Astrocyte (in vitro differentiated cells and primary cell): Measurements from ENCODE around the gene NR5A1. TPM values are rescaled to one million over a fixed set of nuclear protein-coding genes. Genes with fewer than 3 reads are reported as not detected.

Experiments
- DNase-seq: peaks from one replicate; pipeline ENCODE4 v3.0.0-alpha.2; 2010; ENCODE audit warnings: low read depth
- FAIRE-seq: peaks from 2 replicates; lab custom pipeline; 2011; peaks lifted over from hg19 to GRCh38; lab: Jason Lieb, UNC
- H2AFZ ChIP-seq: 2 replicates; pipeline ENCODE4 v1.6.0; 2012; ENCODE audit warnings: low read depth, low read length, inconsistent platforms
- H3K27ac ChIP-seq: 2 replicates; pipeline ENCODE4 v1.5.1; 2011; ENCODE audit warnings: low read depth, low read length, inconsistent platforms
- H3K27me3 ChIP-seq: 2 replicates; pipeline ENCODE4 v1.6.0; 2011; ENCODE audit warnings: low read length, inconsistent platforms; ENCODE audit not compliant: insufficient read depth
- H3K36me3 ChIP-seq: 2 replicates; pipeline ENCODE4 v1.5.1; 2011; ENCODE audit warnings: low read length, inconsistent platforms; ENCODE audit not compliant: insufficient read depth
- H3K4me1 ChIP-seq: 2 replicates; pipeline ENCODE4 v1.5.1; 2011; ENCODE audit warnings: low read length, inconsistent platforms; ENCODE audit not compliant: insufficient read depth
- H3K4me2 ChIP-seq: 2 replicates; pipeline ENCODE4 v1.6.0; 2012; ENCODE audit warnings: low read length, inconsistent platforms
- H3K4me3 ChIP-seq: 2 replicates; pipeline ENCODE4 v1.5.1; 2011; ENCODE audit warnings: low read depth, mild to moderate bottlenecking, low read length, inconsistent platforms; ENCODE audit not compliant: insufficient read depth
- H3K79me2 ChIP-seq: 2 replicates; pipeline ENCODE4 v1.6.0; 2012; ENCODE audit warnings: mild to moderate bottlenecking, low read length, inconsistent platforms; ENCODE audit not compliant: insufficient read depth
- H3K9ac ChIP-seq: 2 replicates; pipeline ENCODE4 v1.6.0; 2012; ENCODE audit warnings: mild to moderate bottlenecking, low read length, inconsistent platforms
- H3K9me3 ChIP-seq: 2 replicates; pipeline ENCODE4 v1.5.1; 2012; ENCODE audit warnings: low read depth, mild to moderate bottlenecking, low read length, inconsistent platforms; ENCODE audit not compliant: insufficient read depth
- H4K20me1 ChIP-seq: 2 replicates; pipeline ENCODE4 v1.6.0; 2012; ENCODE audit warnings: low read length, inconsistent platforms; ENCODE audit not compliant: insufficient read depth
- H3K27ac Mint-ChIP-seq: one replicate; pipeline ENCODE4 v1.8.0; 2021; ENCODE audit warnings: mild to moderate bottlenecking, mixed read lengths; ENCODE audit not compliant: unreplicated experiment
- H3K27me3 Mint-ChIP-seq: one replicate; pipeline ENCODE4 v1.8.0; 2021; ENCODE audit warnings: low read depth, mixed read lengths; ENCODE audit not compliant: unreplicated experiment
- H3K36me3 Mint-ChIP-seq: one replicate; pipeline ENCODE4 v1.8.0; 2021; ENCODE audit warnings: low read depth, mixed read lengths; ENCODE audit not compliant: unreplicated experiment
- H3K4me1 Mint-ChIP-seq: one replicate; pipeline ENCODE4 v1.8.0; 2021; ENCODE audit warnings: low read depth, mixed read lengths; ENCODE audit not compliant: unreplicated experiment
- H3K4me3 Mint-ChIP-seq: one replicate; pipeline ENCODE4 v1.8.0; 2021; ENCODE audit warnings: mild to moderate bottlenecking, moderate library complexity, mixed read lengths; ENCODE audit not compliant: unreplicated experiment
- H3K9me3 Mint-ChIP-seq: one replicate; pipeline ENCODE4 v1.8.0; 2021; ENCODE audit warnings: mild to moderate bottlenecking, mixed read lengths; ENCODE audit not compliant: unreplicated experiment
- CTCF ChIP-seq: IDR thresholded peaks from 2 replicates; pipeline ENCODE4 v1.5.1; 2011; ENCODE audit warnings: low read depth, mild to moderate bottlenecking, inconsistent platforms, low read length, moderate library complexity; ENCODE audit not compliant: insufficient read depth
- EZH2 ChIP-seq: IDR thresholded peaks from 2 replicates; pipeline ENCODE4 v1.6.1; 2012; ENCODE audit warnings: mild to moderate bottlenecking, low read length, inconsistent platforms; ENCODE audit not compliant: insufficient read depth
- total RNA-seq: library from RNA; stranded (reverse); gene quantifications from 2 replicates; pipeline ENCODE4 v1.2.1, GENCODE V29; 2021

The NR5A1 gene
- total RNA-seq, 1 donor from 2014 or later, result not detected

DNA sequence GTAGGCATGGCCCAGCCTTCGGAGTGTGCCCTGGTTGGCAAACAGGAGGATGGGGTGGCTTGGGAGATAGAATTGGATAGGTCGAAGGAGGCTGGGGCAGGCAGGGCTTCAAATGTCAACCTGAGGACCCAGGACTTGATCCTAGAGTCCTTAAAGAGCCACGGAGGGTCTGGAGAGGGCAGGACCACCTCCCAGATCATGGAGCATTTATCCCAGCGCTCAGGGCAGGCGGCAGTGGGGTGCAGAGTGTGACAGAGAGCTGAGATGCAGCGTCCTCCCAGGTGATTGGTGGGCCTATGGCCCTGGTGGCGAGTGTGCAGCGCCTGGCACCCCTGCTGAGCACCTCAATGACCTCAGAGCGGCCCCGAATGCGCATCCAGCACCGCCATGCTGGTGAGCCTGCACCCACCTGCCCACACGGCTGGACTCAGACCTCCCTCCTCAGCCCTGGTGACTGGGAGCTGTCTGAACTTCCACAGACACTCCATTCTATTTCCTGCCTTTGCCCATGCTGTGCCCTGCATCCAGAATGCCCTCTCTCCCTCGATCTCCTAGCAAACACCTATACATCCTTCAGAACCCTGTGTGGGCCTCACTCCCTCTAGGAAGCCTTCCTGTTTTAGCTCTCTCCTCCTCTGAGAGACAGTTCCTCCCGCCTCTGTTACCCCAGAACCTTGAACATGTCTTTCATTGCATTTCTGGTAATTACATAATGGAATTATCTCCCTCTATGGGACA lies 50.7 kb downstream of the NR5A1 start:
- FAIRE-seq, result no peak
- no peaks in the 10 kb centered on the region for H3K36me3 Mint-ChIP-seq

GRCh38 chr9:124455820-124456219 lies 51.4 kb downstream of the NR5A1 start:
- Histone ChIP-seq H3K27me3 (peaks cover 25% of the 10 kb centered on the region), H3K4me2 (no peak overlapping the region), H3K4me3 (no peak overlapping the region), H3K4me1 (peaks cover 3% of the 10 kb centered on the region), H2AFZ (no peak overlapping the region), H3K27ac (no peak overlapping the region), H3K9ac (no peak overlapping the region), H3K79me2 (no peaks in the 10 kb centered on the region), H3K9me3 (no peaks in the 10 kb centered on the region), H4K20me1 (no peaks in the 10 kb centered on the region), H3K36me3 (no peaks in the 10 kb centered on the region)
- TF ChIP-seq EZH2 (no peak), CTCF (no peak)
- H3K4me1 Mint-ChIP-seq, result no peaks in the 10 kb centered on the region
- H3K9me3 Mint-ChIP-seq, result no peaks in the 10 kb centered on the region
- H3K36me3 Mint-ChIP-seq, result no peaks in the 10 kb centered on the region
- H3K27ac Mint-ChIP-seq, result no peak overlapping the region
- H3K4me3 Mint-ChIP-seq, result no peak overlapping the region
- peaks cover 43% of the 10 kb centered on the region for H3K27me3 Mint-ChIP-seq
- FAIRE-seq (no peak), DNase-seq (no peak)

More for the DNA sequence above, 50.7 kb downstream of the NR5A1 start:
- Histone ChIP-seq H3K36me3 (no peaks in the 10 kb centered on the region), H3K9me3 (no peaks in the 10 kb centered on the region), H2AFZ (no peak overlapping the region), H4K20me1 (no peaks in the 10 kb centered on the region), H3K4me1 (no peaks in the 10 kb centered on the region), H3K27ac (no peak overlapping the region), H3K4me3 (no peak overlapping the region), H3K4me2 (no peak overlapping the region), H3K27me3 (peaks cover 19% of the 10 kb centered on the region), H3K9ac (no peak overlapping the region), H3K79me2 (no peaks in the 10 kb centered on the region)
- TF ChIP-seq CTCF, result no peak
- TF ChIP-seq EZH2, result no peak
- Mint-ChIP-seq H3K27me3 (peaks cover 38% of the 10 kb centered on the region), H3K27ac (no peak overlapping the region), H3K4me1 (no peaks in the 10 kb centered on the region), H3K4me3 (no peak overlapping the region), H3K9me3 (no peaks in the 10 kb centered on the region)
- no peak for DNase-seq

- peaks cover 31% of the 10 kb centered on the region for H3K27me3 ChIP-seq
- TF ChIP-seq CTCF (no peak), EZH2 (no peak)
- H3K4me3 ChIP-seq, result no peak overlapping the region
- no peaks in the 10 kb centered on the region for H3K9me3 Mint-ChIP-seq
- no peak overlapping the region for H3K4me3 Mint-ChIP-seq
- no peak overlapping the region for H2AFZ ChIP-seq
- no peaks in the 10 kb centered on the region for H4K20me1 ChIP-seq
- H3K27ac ChIP-seq, result no peak overlapping the region
- H3K36me3 ChIP-seq, result no peaks in the 10 kb centered on the region
- H3K79me2 ChIP-seq, result no peaks in the 10 kb centered on the region
- H3K9me3 ChIP-seq, result no peaks in the 10 kb centered on the region
- no peaks in the 10 kb centered on the region for H3K4me1 Mint-ChIP-seq
- DNase-seq (no peak), FAIRE-seq (no peak)
- H3K4me1 ChIP-seq, result peaks cover 8% of the 10 kb centered on the region
- no peaks in the 10 kb centered on the region for H3K36me3 Mint-ChIP-seq
- no peak overlapping the region for H3K4me2 ChIP-seq
- H3K27ac Mint-ChIP-seq, result no peak overlapping the region
- H3K9ac ChIP-seq, result no peak overlapping the region
- H3K27me3 Mint-ChIP-seq, result peaks cover 49% of the 10 kb centered on the region
Measured at GRCh38 chr9:124454791-124455443, 52.3 kb downstream of the NR5A1 start.
